ENCODE data around the gene PIGK.

- no peak for TF ChIP-seq GATA2 (IDR thresholded peaks at IDR 0.05; ENCODE audit: low read depth, low read length)
- TF ChIP-seq GATA3 (IDR thresholded peaks at IDR 0.05; ENCODE audit: low read depth, low read length): no peak
Observed at GRCh38 chr1:77139389-77139788, 79.8 kb downstream of the PIGK start.

All from SH-SY5Y (cell line).